HG03378 (cell line): ENCODE results near the gene PPIG.
"Not testable (repeated sequence)": the region's sequence is repeated elsewhere in the genome, so short reads cannot be mapped to it uniquely, and the experiment has no call there.

Experiments
- ATAC-seq: cut with Tn5 transposase; IDR thresholded peaks from one replicate; pipeline ENCODE4 v1.9.1; 2021; ENCODE audit warnings: mild to moderate bottlenecking, moderate library complexity; ENCODE audit not compliant: unreplicated experiment

The PPIG gene

DNA sequence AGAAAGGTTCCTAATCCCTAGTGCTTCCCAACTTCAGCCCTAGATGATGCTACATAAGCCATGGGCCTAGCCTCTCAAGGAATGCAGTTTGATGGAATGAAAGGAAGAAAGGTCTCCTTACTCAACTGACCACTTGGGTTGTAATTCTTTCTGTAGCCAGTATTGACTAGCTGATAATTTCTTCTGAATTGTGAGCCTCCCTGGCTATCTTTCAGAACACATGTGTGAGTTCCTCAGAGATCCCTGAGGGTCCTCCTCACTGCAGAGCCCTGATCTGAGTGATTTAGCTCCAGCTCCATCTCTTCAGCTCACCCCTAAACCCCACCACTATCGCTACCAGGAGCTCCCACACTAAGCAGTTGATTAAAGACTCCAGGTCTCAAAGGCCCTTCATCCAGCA, 78.6 kb downstream of the PPIG start:
- ATAC-seq: no peak

DNA sequence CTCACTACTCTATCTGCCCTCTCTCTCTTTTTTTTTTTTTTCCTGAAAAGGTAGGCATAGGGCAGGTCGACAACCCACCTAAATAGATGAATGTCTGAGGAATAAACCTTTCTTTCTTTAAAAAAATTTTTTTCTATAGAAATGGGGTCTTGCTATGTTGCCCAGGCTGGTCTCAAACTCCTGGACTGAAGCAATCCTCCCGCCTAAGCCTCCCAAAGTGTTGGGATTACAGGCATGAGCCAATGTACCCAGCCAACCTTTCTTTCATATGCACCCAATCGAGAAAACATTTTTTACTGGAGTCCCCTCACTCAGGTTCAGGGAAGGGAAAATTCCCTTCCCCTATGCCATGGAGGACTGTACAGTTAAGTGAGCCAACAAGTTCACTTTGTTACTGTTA, 79.1 kb downstream of the PPIG start:
- ATAC-seq: no peak

DNA sequence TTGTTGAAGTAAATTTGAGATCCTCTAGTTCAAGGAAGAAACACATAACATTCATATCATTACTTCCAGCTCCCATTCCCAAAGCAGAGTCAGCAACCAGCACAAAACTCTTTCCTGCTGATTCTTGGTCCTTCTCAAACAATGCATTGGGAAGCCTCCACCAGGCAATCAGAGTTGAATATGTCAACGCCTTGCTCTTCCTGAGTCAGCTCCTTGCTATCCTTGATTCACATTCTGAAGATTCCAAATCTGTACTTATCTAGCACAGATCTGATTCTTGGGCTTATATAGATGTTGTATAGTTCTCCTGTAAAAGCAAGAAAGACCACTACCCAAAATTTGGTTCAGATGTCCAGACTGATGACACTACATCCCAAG, 80.4 kb downstream of the PPIG start:
- ATAC-seq: no peak

DNA sequence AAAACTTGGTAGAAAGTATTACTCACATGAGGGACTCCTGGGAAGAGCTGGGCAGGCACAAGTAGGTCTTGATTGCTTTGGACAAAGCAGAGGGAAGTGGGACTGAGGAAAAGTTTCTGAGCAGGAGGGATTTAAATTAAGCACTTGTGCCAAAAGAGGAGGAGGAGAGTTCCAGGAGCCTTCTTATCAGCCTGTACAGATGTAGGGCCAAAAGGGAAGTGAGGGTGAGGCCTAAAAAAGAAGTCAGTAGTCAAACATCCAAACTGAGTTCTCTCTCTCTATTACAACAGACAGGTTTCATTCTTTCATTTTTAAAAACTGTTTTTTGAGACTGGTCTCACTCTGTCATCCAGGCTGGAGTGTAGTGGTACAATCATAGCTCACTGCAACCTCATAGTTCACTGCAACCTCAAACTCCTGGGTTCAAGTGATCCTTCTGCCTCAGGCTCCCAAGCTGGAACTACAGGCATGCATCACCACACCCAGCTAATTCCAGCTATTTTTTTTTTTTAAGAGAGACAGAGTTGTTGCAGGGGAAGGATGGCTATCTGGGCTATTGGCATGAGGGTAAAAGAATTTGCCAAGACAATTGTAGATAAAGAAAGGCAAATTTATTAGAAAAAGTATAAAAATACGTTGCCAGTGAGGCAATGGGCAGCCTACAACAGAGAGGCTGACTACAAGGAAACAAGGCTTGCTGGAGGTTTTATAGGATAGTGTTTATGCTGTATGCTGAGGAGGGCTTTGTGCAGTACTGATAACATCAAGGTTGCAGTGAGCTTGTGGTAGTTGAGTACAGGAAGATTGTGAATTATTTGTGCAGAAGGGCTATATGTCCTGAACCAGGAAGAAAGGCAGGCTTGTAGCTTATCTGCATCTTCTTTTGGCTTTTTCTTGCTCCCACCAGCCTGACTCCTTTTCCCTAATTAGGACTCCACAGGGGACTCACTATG, 81.1 kb downstream of the PPIG start:
- no peak for ATAC-seq

DNA sequence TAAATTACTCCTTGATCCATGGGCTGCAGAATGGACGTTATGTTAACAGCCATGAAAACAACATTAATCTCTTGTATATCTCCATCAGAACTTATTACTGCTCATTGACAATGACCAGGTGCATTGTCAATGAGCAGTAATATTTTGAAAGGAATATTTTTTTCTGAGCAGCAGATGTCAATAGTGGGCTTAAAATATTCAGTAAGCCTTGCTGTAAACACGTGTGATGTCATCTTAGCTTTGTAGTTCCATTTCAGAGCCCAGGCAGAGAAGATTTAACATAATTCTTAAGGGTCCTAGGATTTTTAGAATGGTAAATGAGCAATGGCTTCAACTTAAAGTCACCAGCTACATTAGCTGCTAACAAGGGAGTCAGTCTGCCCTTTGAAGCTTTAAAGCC, 83.4 kb downstream of the PPIG start:
- no peak for ATAC-seq

DNA sequence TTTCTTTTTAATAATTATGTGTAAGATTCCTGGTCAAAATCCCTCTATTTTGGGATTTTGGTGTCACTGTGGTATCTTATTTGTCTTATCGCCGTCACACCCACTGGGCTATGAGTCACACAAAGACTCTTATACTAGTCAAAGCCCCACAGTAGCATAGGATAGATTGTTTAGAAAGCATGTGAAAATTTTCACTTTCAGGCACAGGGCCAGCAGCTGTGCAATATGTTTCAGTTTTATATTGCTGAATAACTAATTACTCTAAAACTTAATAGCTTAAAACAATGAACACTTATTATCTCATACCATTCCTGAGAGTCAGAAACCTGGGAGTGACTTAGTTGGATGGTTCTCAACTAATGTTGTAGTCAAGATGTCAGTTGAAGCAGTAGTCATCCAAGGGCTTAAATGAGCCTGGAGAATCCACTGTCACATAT, 86.1 kb downstream of the PPIG start:
- no peak for ATAC-seq

DNA sequence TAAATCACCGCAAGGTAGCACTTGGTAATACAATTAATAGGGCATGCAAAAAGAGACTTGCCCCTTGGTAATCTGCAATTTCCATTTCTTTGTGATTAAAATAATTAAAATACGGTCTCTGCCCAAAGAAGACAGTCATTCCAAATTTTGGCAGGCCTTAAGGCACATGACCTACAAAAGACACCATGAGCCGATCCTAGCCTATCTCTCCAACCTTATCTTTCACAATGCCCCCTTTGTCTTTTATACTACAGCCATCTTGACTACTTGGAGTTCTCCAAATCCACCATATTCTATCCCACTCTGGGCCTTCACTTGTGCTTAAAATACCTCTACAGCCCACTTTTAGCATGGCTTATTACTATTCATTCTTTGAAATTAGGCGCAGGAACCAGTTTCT, 86.8 kb downstream of the PPIG start:
- ATAC-seq: no peak

DNA sequence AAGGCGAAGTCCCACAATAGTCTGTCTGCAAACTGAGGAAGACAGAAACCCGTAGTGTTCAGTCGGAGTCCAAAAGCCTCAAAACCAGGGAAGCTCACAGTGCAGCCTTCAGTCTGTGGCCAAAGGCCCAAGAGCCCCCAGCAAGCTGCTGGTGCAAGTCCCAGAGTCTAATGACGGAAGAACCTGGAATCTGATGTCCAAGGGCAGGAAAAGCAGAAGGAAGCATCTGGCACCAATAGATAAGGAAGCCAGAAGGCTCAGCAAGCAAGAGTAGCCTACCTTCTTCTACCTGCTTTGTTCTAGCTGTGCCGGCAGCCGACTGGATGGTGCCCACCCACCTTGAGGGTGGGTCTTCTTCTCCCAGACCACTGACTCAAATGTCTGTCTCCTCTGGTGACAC, 88.3 kb downstream of the PPIG start:
- ATAC-seq: no peak

DNA sequence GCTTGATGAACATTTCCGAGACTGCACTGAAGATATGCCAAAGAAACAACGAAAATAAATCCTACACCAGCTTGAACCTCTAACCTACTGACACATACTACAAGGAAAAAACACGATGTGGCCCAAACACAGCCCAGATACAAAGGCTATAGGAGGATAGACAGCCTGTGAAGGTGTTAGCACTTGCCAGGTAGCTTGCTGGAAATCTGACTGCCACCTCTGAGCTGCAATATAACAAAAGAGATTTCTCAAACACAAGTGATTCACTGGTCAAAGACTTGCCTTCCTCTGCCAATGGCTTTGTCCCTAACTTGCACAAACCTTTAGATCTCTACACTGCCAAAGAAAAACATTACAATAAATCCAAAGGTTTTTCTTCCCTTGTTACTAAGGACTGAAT, 89.0 kb downstream of the PPIG start:
- ATAC-seq: no peak

DNA sequence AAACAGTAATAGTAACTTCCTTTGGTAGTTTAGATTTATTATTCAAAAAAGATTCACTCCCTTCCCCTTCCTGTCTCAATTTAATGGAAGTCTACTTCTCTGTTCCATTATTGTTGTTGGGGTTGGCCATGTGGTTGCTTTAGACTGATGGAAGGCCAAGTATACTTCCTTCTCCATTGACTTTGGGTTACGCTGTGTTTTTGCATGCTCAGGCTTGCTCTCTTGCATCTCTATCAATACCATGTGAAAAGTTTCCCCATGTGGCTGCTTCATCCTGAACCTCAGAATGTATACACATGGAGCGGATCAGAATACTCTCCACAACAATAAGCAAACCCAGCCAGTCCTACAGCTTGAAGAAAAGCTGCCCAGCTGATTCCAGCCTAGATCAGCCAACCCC, 89.8 kb downstream of the PPIG start:
- no peak for ATAC-seq

DNA sequence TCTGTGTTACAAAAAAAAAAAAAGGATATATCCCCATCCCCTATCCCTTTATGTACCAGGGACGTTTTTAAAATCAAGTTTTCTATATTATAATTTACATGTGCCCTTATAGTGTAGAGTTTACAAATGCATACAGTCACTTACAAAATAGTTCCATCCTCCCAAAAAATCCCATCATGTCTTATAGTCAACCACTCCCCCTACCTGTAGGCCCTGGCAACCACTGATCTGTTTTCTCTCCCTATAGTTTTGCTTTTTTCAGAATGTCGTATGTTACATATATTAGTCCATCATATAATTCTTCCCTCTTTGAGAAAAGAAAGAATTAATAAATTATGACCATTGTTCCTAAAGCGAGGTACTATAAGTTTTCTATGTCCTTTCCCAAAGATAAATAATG, 92.2 kb downstream of the PPIG start:
- no peak for ATAC-seq

DNA sequence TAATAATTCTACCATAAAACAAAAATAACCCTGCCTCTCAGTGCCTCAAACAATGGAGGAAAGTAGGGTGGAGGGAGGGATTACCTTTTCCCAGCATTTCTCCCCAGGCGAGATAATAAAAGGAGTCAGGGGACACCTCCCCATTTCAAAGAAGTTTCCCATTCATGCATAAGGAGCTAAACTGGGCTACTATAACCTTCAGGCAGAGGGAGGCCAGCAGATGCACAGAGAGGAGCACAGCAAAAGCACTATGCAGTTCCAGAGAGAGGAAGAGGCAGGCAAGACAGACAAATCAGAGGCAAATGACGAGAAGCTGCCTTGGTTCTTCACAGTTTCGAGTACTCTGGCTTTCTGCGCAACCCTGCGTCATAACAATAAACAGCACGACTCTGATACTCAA, 92.7 kb downstream of the PPIG start:
- ATAC-seq: no peak

DNA sequence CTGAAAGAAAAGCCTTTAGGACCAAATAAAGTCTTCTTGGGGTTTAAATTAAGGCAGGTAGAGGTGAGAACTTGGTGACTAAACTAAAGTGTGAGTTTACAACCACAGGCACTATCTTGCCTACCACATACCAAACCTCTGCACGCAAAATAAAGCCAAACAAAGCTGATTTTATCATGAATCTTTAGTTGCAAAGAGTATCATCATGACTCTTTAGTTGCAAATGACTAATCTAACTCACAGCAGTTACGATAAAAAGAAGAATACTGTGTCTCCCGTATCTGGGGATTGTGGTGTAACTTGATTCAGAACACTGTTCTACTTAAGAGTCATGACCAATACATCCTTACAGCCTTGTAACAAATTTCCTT, 98.9 kb downstream of the PPIG start:
- no peak for ATAC-seq

DNA sequence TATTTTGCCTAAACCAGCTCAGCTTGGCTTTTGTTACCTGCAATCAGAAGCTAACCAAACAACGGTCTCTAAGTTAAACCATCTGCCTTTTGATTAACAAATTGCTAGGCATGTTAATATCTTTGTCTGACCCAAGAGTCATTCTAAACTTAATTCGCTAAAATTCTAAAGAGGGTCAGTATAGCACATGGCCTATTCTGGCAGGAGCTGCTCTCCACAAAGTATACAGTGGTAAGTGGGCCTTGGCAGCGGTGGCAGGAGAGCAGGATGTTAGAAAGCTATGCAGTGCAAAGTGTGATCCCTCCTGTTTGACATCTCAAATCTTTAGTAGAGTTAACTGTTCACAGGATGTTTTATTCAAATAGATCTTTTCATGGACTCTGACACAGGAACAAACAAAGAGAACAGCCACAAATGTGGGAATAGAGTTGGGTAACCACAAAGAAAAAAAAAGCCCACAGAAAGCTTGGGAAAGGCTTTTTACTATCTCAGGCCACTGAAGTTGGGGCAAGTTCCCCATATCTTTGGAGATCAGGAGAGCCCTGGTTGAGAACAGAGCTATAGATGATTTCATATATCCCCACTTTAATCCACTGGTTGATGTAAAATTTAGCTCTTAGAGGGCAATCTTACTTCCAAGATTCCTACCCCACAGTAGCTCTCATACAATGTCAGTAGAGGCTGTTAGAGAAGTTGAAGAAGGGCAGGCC, 99.4 kb downstream of the PPIG start:
- no peak for ATAC-seq

DNA sequence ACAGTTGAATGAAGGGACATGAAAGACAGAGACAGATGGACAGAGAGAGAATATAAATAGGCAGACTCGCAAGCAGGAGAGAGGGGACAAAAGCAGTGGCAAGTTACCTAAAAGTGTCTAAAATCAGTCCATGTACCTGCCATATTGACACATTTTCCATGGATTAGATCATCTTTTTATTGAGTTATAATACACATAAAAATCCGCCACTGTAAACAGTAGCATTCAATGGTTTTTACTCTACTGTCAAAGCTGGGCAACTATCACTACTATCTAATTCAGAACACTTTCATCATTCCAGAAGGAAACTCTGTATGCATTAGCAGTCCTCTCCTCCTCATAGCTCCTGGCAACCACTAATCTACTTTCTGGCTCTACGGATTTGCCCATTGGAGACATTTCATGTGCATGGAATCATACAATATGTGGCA, 100.0 kb downstream of the PPIG start:
- ATAC-seq: no peak

DNA sequence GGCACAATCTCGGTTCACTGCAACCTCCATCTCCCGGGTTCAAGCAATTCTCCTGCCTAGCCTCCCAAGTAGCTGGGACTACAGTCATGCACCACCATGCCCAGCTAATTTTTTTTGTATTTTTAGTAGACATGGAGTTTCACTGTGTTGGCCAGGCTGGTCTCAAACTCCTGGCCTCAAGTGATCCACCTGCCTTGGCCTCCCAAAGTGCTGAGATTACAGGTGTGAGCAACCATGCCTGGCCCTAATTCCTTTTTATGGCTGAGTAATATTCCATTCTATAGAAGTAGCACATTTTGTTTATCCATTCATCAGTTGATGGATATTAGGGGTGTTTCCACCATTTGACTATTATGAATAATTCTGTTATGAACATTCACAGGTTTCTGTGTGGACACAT, 100.6 kb downstream of the PPIG start:
- not testable (repeated sequence) for ATAC-seq

DNA sequence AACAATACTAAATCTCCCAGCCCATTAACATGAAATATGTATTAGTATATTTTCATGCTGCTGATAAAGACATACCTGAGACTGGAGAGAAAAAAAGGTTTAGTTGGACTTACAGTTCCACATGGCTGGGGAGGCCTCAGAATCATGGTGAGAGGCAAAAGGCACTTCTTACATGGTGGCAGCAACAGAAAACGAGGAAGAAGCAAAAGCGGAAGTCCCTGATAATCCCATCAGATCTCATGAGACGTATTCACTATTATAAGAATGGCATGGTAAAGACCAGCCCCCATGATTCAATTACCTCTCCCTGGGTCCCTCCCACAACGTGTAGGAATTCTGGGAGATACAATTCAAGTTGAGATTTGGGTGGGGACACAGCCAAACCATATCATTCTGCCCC, 102.7 kb downstream of the PPIG start:
- not testable (repeated sequence) for ATAC-seq

DNA sequence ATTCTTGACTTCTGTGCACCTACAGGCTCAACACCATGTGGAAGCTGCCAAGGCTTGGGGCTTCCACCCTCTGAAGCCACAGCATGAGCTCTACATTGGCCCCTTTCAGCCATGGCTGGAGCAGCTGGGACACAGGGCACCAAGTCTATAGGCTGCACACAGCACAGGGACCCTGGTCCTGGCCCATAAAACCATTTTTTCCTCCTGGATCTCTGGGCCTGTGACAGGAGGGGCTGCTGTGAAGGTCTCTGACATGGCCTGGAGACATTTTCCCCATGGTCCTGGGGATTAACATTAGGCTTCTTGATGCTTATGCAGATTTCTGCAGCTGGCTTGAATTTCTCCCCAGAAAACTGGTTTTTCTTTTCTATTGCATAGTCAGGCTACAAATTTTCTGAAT, 103.8 kb downstream of the PPIG start:
- ATAC-seq: not testable (repeated sequence)

DNA sequence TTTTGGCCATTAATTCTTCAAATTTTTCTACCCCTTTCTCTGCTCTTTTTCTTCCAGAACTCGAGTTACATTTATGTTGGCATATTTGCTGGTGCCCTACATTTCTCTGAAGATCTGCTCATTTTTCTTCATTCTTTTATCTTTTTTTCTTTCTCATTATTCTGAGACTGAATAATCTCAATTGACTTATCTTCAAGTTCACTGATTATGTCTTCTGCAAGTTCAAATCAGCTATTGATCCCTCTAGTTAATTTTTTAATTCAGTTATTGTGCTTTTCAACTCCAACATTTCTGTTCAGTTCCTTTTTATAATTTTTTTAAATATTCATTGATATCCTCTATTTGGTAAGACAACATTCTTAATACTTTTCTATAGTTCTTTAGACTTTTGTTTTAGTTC, 106.8 kb downstream of the PPIG start:
- no peak for ATAC-seq
